HG02981 (cell line): ENCODE data around the gene WDR62.
A peak's percentile ranks its signal among the peaks of the same experiment; 100 is the strongest.
"Not testable (repeated sequence)": the region's sequence is repeated elsewhere in the genome, so short reads cannot be mapped to it uniquely, and the experiment has no call there.

ENCODE experiments used
- ATAC-seq: cut with Tn5 transposase; IDR thresholded peaks from one replicate; pipeline ENCODE4 v1.9.1; 2021; ENCODE audit warnings: mild to moderate bottlenecking, moderate library complexity; ENCODE audit not compliant: unreplicated experiment

Gene WDR62

GRCh38 chr19:36106991-36107390 lies 52.3 kb downstream of the WDR62 start:
- no peak for ATAC-seq

GRCh38 chr19:36108684-36109083 lies 54.0 kb downstream of the WDR62 start:
- no peak for ATAC-seq

DNA sequence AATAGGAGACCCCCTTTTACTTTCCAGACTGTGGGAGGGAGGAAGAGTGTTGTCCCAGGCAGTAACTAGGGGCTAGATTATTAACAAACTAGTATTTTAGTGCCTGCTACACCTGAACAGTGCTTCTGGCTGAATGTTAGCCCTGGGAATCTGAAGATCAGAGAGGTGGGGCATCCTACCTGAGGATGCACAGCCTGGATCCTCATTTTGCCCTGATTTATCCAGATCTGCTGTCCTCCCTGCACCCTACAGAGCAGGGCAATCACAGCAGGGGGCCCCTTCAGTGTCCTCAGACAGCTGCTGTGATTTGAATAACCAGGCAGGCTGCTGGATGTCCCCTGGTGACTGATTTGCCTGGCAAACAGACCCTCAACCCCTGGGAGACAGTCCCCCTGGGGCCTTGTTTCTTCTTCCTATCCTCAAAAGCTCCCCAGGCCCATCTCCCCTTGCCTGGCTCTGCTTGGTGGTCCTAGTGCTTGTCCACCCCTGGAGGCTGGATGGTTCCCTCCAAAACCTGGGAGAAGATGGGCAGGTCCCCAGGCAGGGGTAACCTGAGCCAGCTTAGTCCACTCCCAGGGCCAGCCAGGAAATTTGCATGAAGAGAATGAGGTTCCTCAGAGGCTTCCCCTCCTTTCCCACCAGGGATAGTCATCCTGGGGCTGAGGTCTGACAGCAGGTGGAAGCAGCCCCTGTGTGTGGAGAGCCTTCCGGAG lies 55.9 kb downstream of the WDR62 start, which contains the start of gene OVOL3:
Gene OVOL3, plus strand, starts transcription at position 657 of the 713 bp plus-strand sequence. CDS start 60 bp downstream, outside the sequence.
- ATAC-seq: no peak

DNA sequence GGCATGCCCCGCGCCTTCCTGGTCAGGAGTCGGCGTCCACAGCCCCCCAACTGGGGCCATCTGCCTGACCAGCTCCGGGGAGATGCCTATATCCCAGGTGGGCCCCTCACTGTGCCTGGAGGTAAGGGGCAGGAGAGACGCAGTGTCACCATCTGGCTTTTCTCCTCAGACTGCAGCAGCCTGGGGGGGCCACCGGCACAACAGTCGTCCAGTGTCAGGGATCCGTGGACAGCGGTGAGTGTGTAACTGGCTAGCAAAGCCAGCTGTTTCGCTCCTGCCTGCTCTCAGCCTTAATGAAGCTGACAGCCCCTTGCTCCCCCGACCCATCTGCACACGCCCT lies 56.5 kb downstream of the WDR62 start:
- ATAC-seq: no peak

DNA sequence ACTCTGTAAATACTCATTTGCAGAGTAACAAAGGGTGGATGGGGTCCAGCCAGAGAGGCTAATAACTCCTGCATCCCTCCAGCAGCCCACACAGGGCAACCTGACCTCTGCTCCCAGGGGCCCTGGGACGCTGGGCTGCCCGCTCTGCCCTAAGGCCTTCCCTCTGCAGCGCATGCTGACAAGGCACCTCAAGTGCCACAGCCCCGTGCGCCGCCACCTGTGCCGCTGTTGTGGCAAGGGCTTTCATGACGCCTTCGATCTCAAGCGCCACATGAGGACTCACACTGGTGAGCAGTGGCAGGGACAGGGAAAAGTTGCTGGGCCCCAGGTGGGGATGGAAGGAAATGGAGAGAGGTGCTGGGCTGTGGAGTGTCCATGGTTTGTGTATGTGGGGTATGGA lies 58.0 kb downstream of the WDR62 start:
- ATAC-seq: no peak

DNA sequence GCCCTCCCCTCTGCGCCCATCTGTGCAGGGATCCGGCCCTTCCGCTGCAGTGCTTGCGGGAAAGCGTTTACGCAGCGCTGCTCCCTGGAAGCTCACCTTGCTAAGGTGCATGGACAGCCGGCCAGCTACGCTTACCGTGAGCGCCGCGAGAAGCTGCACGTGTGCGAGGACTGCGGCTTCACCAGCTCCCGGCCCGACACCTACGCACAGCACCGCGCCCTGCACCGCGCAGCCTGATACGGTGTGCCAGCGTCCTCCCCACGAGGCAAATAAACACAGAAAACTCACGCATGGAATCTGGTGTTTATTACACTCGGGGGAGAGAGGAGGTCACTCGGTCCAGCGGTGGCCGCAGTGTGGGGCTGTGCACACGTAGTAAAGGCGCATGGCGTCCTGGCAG lies 58.7 kb downstream of the WDR62 start:
- no peak for ATAC-seq

- no peak for ATAC-seq
These were observed 59.4 kb downstream of the WDR62 start for GRCh38 chr19:36113894-36114720.

DNA sequence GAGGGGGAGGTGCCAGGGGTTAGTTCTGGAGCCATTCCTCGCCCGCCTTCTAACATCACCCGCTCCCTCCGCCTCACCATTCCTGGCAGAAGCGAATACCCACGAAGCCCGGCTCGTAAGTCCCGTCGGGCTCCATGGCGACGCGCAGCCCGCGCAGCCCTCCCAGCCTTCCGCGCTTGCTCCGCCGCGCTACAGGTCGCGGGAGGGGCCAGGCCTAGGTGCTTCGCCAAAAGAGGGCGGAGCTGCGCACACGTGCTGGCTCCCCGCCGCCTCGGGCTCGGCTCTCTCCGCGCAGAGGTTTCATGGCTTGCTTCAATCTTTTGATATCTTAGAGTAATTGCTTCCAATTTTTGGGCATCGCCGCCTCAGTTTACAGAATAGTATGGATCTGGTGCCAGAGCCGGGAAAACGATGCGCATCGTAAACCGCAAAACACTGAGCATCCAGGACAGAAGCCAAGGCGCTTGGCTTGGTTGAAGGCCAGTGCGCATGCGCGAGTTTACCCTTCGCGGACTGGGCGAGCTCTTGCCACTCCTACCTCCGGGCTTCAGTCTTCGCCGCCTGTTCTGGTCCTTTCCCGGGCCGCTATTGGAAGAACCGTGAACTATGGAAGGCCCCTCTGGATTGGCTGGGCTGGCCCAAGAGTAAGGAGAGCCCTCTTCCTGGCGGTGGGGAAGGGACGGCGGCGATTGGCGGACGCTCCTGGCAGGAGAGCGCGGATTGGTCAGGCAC lies 60.2 kb downstream of the WDR62 start, which contains the start of gene POLR2I:
Gene POLR2I, minus strand, starts transcription at position 155 of the 732 bp plus-strand sequence. Its CDS starts 19 bp downstream, at position 136.
- peak; percentile 82 for ATAC-seq

DNA sequence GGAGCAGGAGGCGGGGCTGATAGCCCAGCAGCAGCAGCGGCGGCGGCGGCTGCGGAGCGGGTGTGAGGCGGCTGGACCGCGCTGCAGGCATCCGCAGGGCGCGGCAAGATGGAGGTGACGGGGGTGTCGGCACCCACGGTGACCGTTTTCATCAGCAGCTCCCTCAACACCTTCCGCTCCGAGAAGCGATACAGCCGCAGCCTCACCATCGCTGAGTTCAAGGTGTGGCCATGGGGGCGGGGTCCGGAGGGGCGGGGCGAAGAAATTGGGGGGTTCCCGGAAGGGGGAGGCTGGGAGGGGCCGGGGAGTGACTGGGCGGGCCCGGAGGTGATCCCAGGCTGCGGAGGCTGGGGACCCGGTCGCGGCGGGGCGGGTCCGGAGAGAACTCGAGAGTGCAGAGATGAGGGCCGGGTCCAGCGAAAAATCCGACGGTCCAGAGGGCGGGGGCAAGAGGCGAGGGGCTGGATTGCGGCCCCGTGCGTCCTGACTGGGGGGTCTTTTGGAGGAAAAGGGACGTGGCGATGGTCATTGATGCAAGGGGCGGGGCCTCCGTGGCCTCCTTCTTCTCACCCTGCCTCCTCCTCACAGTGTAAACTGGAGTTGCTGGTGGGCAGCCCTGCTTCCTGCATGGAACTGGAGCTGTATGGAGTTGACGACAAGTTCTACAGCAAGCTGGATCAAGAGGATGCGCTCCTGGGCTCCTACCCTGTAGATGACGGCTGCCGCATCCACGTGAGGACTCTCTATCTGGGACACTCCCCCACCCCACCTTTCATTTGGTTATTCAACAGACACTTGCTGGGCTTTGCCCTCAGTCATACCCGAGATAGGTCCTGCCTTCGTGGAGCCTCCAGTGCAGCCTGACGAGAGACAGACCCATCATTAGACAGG lies 61.0 kb downstream of the WDR62 start, which contains the start of gene TBCB:
Gene TBCB, plus strand, starts transcription at position 16 of the 891 bp plus-strand sequence. Its CDS starts 93 bp downstream, at position 109.
- peak; percentile 31 for ATAC-seq

DNA sequence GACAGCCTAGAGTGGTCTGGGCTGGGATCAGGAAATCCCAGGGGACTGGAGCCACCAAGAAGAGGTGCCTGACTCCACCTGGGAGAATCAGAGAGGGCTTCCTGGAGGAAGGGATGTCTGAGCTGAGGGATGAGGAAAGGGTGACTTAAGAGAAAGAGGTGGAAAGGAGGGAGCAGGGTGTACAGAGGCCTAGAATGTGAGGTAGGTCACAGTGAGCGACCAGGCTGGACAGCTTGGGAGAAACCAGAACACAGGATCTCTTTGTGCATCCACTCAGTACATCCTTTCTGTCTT lies 61.6 kb downstream of the WDR62 start:
- ATAC-seq: no peak

GRCh38 chr19:36120092-36120983 lies 65.6 kb downstream of the WDR62 start:
- ATAC-seq: no peak

- ATAC-seq: no peak
These were observed 66.3 kb downstream of the WDR62 start for GRCh38 chr19:36120984-36121358.

GRCh38 chr19:36121486-36122124 lies 66.9 kb downstream of the WDR62 start:
- no peak for ATAC-seq

DNA sequence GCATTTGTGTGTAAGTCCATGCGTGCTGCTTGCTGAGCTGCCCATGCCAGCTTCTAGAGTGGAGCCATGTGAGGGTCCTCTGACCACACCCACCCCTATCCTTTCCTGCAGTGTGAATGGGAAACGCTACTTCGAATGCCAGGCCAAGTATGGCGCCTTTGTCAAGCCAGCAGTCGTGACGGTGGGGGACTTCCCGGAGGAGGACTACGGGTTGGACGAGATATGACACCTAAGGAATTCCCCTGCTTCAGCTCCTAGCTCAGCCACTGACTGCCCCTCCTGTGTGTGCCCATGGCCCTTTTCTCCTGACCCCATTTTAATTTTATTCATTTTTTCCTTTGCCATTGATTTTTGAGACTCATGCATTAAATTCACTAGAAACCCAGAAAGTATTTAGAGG lies 70.9 kb downstream of the WDR62 start:
- ATAC-seq: no peak

GRCh38 chr19:36128392-36128736 lies 73.7 kb downstream of the WDR62 start:
- ATAC-seq: no peak

DNA sequence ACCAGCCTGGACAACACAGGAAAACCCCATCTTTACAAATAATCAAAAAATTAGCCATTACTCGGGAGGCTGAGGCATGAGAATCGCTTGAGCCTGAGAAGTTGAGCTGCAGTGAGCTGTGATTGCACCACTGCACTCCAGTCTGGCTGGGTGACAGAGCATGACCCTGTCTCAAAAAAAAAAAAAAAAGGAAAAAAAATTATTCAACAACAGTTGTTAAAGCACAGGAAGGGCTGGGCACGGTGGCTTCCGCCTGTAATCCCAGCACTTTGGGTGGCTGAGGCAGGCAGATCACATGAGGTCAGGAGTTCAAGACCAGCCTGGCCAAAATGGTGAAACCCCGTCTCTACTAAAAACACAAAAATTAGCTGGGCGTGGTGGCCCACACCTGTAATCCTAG lies 76.5 kb downstream of the WDR62 start:
- ATAC-seq: not testable (repeated sequence)

GRCh38 chr19:36134867-36135266 lies 80.2 kb downstream of the WDR62 start:
- ATAC-seq: not testable (repeated sequence)

GRCh38 chr19:36136964-36137686 lies 82.4 kb downstream of the WDR62 start:
- ATAC-seq: no peak

- no peak for ATAC-seq
These were observed 84.4 kb downstream of the WDR62 start for GRCh38 chr19:36139120-36139472.
